Erythroblast (primary cell): ENCODE data around the gene DENND6B.

Source experiments
- GATA1 ChIP-seq: IDR thresholded peaks from 2 replicates; pipeline ENCODE4 v1.6.1; 2011; ENCODE audit warnings: low read depth, mild to moderate bottlenecking, control low read depth, low read length, moderate library complexity
- POLR2A ChIP-seq: IDR thresholded peaks from 2 replicates; pipeline ENCODE4 v1.6.1; 2011; ENCODE audit warnings: mild to moderate bottlenecking, low read length

DNA sequence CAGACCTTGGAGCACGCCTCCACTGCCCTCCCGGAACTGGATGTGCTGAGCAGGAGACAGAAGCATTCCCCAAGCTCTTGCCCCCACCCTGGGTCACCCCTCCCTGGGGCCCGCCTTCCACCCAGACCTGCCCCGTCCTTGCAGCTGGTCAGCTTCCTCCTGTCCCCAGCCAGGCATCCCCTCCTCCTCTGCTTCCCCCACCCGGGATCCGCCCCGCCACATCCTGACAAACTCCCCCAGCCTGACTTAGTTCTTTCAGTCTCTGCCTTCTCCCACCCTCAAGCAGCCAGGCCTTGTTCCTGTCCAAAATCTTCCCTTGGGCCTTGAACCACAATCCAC is 18.2 kb downstream of the DENND6B start:
- TF ChIP-seq POLR2A (no peak), GATA1 (no peak)
